Caco-2 (cell line): ENCODE data around the gene DNMT3L. TPM values are rescaled to one million over a fixed set of nuclear protein-coding genes. Genes with fewer than 3 reads are reported as not detected.
A peak's percentile ranks its signal among the peaks of the same experiment; 100 is the strongest.

Experiments used
- Bru-seq: library from RNA; stranded (reverse); fragments of 400-500 nt; gene quantifications from one replicate; lab custom pipeline; 2021; lab: Mats Ljungman, UMichigan
- BruChase-seq, 2 experiments: library from RNA; stranded (reverse); fragments of 400-500 nt; gene quantifications; one replicate each; lab custom pipeline; 2021; lab: Mats Ljungman, UMichigan
- BruUV-seq: library from RNA; stranded (reverse); fragments of 400-500 nt; replicated peaks from 2 replicates; lab custom pipeline; 2021; lab: Mats Ljungman, UMichigan
- CTCF ChIA-PET: fragments of 300-600 bp; sonication (Branson Sonifier 250); formaldehyde crosslinking; loops from one replicate; lab custom pipeline; 2022; ENCODE audit warnings: antibody characterized with exemption; lab: Charles Lee
- POLR2A ChIA-PET: fragments of 300-600 bp; sonication (Branson Sonifier 250); formaldehyde crosslinking; loops from one replicate; lab custom pipeline; 2022; ENCODE audit warnings: antibody characterized with exemption; lab: Charles Lee
- DNase-seq, 2 experiments: peaks; one replicate each; pipeline versions ENCODE4 v3.0.0 to v3.0.0-alpha.2; 2020 to 2022
- H3K27me3 ChIP-seq: replicated peaks from 2 replicates; pipeline ENCODE4 v1.6.0; 2011; ENCODE audit warnings: low read length; ENCODE audit not compliant: control insufficient read depth, insufficient read depth
- H3K36me3 ChIP-seq: 2 replicates; pipeline ENCODE4 v1.5.1; 2011; ENCODE audit warnings: low read length; ENCODE audit not compliant: control insufficient read depth, insufficient read depth
- H3K4me1 ChIP-seq: fragments of 250-450 bp; sonication (Bioruptor Pico); 2 replicates; pipeline ENCODE4 v1.5.1; 2020; ENCODE audit warnings: mild to moderate bottlenecking
- H3K4me3 ChIP-seq: 2 replicates; pipeline ENCODE4 v1.5.1; 2011; ENCODE audit warnings: low read depth, mild to moderate bottlenecking, control low read depth, low read length
- H3K9me3 ChIP-seq: fragments of 250-450 bp; sonication (Bioruptor Pico); 2 replicates; pipeline ENCODE4 v1.5.1; 2020; ENCODE audit warnings: mild to moderate bottlenecking, moderate library complexity
- H3K27ac Mint-ChIP-seq: one replicate; pipeline ENCODE4 v1.8.0; 2022; ENCODE audit warnings: mixed read lengths; ENCODE audit not compliant: unreplicated experiment
- H3K27me3 Mint-ChIP-seq: one replicate; pipeline ENCODE4 v1.8.0; 2022; ENCODE audit warnings: mixed read lengths; ENCODE audit not compliant: insufficient read depth, unreplicated experiment
- H3K36me3 Mint-ChIP-seq: one replicate; pipeline ENCODE4 v1.8.0; 2022; ENCODE audit warnings: mild to moderate bottlenecking, mixed read lengths; ENCODE audit not compliant: insufficient read depth, unreplicated experiment
- H3K4me1 Mint-ChIP-seq: one replicate; pipeline ENCODE4 v1.8.0; 2022; ENCODE audit warnings: low read depth, mixed read lengths; ENCODE audit not compliant: unreplicated experiment
- H3K4me3 Mint-ChIP-seq: one replicate; pipeline ENCODE4 v1.8.0; 2022; ENCODE audit warnings: mild to moderate bottlenecking, moderate library complexity, mixed read lengths; ENCODE audit not compliant: unreplicated experiment
- H3K9me3 Mint-ChIP-seq: one replicate; pipeline ENCODE4 v1.8.0; 2022; ENCODE audit warnings: mixed read lengths; ENCODE audit not compliant: unreplicated experiment
- intact Hi-C: fragments of 100-400 bp; cut with micrococcal nuclease; formaldehyde crosslinking; loops from one replicate; pipeline ENCODE4 v1.10.0; 2022; ENCODE audit not compliant: unreplicated experiment
- long read RNA-seq: library from polyadenylated mRNA; stranded (forward); transcript quantifications from one replicate; pipeline ENCODE4 v2.0.0, GENCODE V29; 2022
- total RNA-seq: library from RNA; stranded (reverse); gene quantifications from 2 replicates; pipeline ENCODE4 v1.2.3, GENCODE V29; 2022
- TF ChIP-seq, protein P1 (sequence below), 2 experiments: fragments of 200-600 bp in 1 of 2; IDR thresholded peaks; 1 replicate in 1 of 2; 2 replicates in 1 of 2; pipeline versions ENCODE4 v1.5.1 to v1.8.0; 2011 to 2022; ENCODE audit warnings: antibody characterized with exemption in 1 of 2, control low read depth in 1 of 2, inconsistent platforms in 1 of 2, low read depth in 1 of 2, low read length in 1 of 2, mild to moderate bottlenecking in 1 of 2, moderate library complexity in 1 of 2; ENCODE audit not compliant: insufficient read depth in 1 of 2, severe bottlenecking in 1 of 2, unreplicated experiment in 1 of 2

The DNMT3L gene
- total RNA-seq (0.67 and 0.95 TPM in 2 replicates), Bru-seq, nascent RNA (percentile 8 among the genes with signal in this experiment), BruChase-seq, experiment 1, labeled RNA remaining after a 2-hour chase (percentile 5 among the genes with signal in this experiment), BruChase-seq, experiment 2, labeled RNA remaining after a 6-hour chase (percentile 9 among the genes with signal in this experiment)
- long read RNA-seq, partial matches to known transcripts: 1 of 2 reads
- long read RNA-seq, other reads (novel, unspliced or antisense): 1 of 2 reads

DNA sequence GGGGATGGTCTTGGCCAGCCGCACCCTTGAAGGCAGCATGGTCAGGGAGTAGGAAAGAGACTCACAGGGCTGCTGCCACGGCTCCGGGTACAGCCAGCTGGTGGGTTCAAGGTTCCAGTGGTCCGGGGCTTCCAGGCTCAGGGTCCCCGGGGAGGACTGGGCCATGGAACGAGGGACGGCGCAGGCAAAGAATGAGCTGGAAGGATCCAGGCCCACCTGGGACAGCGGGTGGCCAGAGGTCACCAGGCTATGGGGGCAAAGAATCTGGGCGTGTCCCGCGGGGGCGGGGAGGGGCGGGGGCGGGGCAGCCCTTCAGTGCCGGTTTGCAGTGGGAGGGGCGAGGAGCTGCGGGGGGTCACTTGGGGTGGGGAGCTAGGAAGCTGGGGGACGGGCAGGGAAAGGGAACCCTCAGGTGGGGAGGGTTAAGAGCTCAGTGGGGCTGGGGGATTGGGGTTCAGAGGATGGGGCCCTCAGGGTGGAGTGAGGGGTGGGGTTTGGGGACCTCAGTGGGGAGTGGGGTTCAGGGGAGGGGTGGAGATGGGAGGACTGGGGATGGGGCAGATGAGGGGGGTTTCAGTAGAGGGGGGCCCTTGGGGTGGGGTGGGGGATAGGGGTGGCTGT, at the start of gene DNMT3L:
Gene DNMT3L, minus strand, starts transcription at position 223 of the 621 bp plus-strand sequence. CDS start 638 bp downstream, outside the sequence.
- no peak within 1 kb of the TSS for H3K4me3 Mint-ChIP-seq
- intact Hi-C loops: no loop called here

DNA sequence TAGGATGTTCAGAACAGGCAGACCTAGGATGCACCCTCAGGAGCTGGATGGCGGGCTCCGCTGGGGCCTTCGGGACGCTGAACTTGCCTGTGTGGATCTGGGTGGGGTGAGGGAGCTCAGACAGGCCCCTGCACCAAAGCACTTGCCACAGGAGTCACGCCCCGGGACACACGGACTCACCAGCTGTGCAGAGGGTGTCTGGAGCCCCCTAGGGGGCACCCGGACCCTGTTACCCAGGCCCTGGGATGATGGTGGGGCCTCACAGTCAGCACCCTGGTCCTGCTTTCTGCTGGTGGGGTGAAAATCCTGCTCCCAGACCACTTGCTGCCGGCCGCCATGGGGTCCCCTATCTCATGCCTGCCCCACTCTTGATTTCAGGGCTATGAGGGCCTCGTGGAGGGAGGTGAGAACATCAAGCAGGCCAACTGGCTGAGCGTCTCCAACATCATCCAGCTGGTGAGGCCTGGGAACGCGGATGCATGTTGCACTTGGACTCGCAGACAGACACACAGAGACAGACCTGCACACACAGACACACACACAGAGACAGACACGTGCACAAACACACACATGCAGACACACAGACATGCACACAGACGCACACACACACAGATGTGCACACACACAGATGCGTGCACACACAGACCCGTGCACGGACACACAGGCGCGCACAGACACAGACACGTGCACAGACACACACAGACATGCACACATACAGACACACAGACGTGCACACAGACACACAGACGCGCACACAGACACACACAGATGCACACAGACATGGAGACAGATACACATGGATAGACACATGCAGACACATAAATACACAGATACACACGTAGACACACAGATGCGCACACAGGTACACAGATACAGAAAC, 49.2 kb upstream of the DNMT3L start:
- H3K4me1 Mint-ChIP-seq: no peaks in the 10 kb centered on the region
- H3K4me3 ChIP-seq: no peak overlapping the region
- H3K9me3 Mint-ChIP-seq: no peaks in the 10 kb centered on the region
- no peaks in the 10 kb centered on the region for H3K27me3 ChIP-seq
- no peaks in the 10 kb centered on the region for H3K9me3 ChIP-seq
- H3K27me3 Mint-ChIP-seq: no peaks in the 10 kb centered on the region
- peaks cover 44% of the 10 kb centered on the region for H3K36me3 Mint-ChIP-seq
- intact Hi-C loops: no loop called here
- H3K4me1 ChIP-seq: no peaks in the 10 kb centered on the region
- no peaks in the 10 kb centered on the region for H3K36me3 ChIP-seq
- ChIA-PET CTCF (no interaction called here), POLR2A (no interaction called here)
- no TSS peak for BruUV-seq
- TF ChIP-seq, protein P1, sequence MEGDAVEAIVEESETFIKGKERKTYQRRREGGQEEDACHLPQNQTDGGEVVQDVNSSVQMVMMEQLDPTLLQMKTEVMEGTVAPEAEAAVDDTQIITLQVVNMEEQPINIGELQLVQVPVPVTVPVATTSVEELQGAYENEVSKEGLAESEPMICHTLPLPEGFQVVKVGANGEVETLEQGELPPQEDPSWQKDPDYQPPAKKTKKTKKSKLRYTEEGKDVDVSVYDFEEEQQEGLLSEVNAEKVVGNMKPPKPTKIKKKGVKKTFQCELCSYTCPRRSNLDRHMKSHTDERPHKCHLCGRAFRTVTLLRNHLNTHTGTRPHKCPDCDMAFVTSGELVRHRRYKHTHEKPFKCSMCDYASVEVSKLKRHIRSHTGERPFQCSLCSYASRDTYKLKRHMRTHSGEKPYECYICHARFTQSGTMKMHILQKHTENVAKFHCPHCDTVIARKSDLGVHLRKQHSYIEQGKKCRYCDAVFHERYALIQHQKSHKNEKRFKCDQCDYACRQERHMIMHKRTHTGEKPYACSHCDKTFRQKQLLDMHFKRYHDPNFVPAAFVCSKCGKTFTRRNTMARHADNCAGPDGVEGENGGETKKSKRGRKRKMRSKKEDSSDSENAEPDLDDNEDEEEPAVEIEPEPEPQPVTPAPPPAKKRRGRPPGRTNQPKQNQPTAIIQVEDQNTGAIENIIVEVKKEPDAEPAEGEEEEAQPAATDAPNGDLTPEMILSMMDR (IDR thresholded peaks at IDR 0.05; ENCODE audit: insufficient read depth in 1 of 2, low read depth in 1 of 2, low read length in 1 of 2, severe bottlenecking in 1 of 2, unreplicated experiment in 1 of 2): no peak
- H3K4me3 Mint-ChIP-seq: no peak overlapping the region
- H3K27ac Mint-ChIP-seq: no peak overlapping the region
- DNase-seq: no peak

More for the DNA sequence above, at the start of gene DNMT3L:
- no TSS peak for BruUV-seq
- Histone ChIP-seq H3K4me3 (no peak within 1 kb of the TSS), H3K27me3 (no peaks in the 10 kb centered on the region), H3K36me3 (no peaks in the 10 kb centered on the region), H3K9me3 (0 out of 2 replicates have a peak, but pooled peaks cover 4% of the 10 kb centered on the region), H3K4me1 (no peaks in the 10 kb centered on the region)
- DNase-seq: no peak
- Mint-ChIP-seq H3K27me3 (no peaks in the 10 kb centered on the region), H3K4me1 (no peaks in the 10 kb centered on the region), H3K27ac (no peak within 1 kb of the TSS), H3K36me3 (peaks cover 5% of the 10 kb centered on the region), H3K9me3 (peaks cover 18% of the 10 kb centered on the region)
- ChIA-PET POLR2A (no interaction called here), CTCF (no interaction called here)
- TF ChIP-seq, protein P1 (IDR thresholded peaks at IDR 0.05; ENCODE audit: insufficient read depth in 1 of 2, low read depth in 1 of 2, low read length in 1 of 2, severe bottlenecking in 1 of 2, unreplicated experiment in 1 of 2): no peak
